GM19438 (cell line): ENCODE measurements around the gene TTC34.
"Not testable (repeated sequence)": the region's sequence is repeated elsewhere in the genome, so short reads cannot be mapped to it uniquely, and the experiment has no call there.

Experiments
- ATAC-seq: cut with Tn5 transposase; IDR thresholded peaks from one replicate; pipeline ENCODE4 v1.9.1; 2021; ENCODE audit warnings: low read depth; ENCODE audit not compliant: unreplicated experiment

TTC34 gene

GRCh38 chr1:2632051-2632430 lies 169.5 kb downstream of the TTC34 start:
- no peak for ATAC-seq

- ATAC-seq, result no peak
These were observed 170.1 kb downstream of the TTC34 start for GRCh38 chr1:2631136-2632050.

GRCh38 chr1:2630498-2631135 lies 170.9 kb downstream of the TTC34 start:
- ATAC-seq, result no peak

GRCh38 chr1:2629627-2630497 lies 171.6 kb downstream of the TTC34 start:
- no peak for ATAC-seq

- no peak for ATAC-seq
These were observed 172.4 kb downstream of the TTC34 start for GRCh38 chr1:2628933-2629626.

- no peak for ATAC-seq
These were observed 173.1 kb downstream of the TTC34 start for GRCh38 chr1:2628191-2628932.

GRCh38 chr1:2627746-2628145 lies 173.7 kb downstream of the TTC34 start:
- no peak for ATAC-seq

GRCh38 chr1:2625748-2626147 lies 175.7 kb downstream of the TTC34 start:
- not testable (repeated sequence) for ATAC-seq

- no peak for ATAC-seq
These were observed 176.2 kb downstream of the TTC34 start for GRCh38 chr1:2625311-2625710.

GRCh38 chr1:2624735-2625300 lies 176.7 kb downstream of the TTC34 start:
- ATAC-seq, result no peak

- no peak for ATAC-seq
These were observed 177.7 kb downstream of the TTC34 start for GRCh38 chr1:2623571-2624337.

- no peak for ATAC-seq
These were observed 183.5 kb downstream of the TTC34 start for GRCh38 chr1:2617971-2618470.

GRCh38 chr1:2614145-2614544 lies 187.3 kb downstream of the TTC34 start:
- no peak for ATAC-seq

- no peak for ATAC-seq
These were observed 188.7 kb downstream of the TTC34 start for GRCh38 chr1:2612591-2613365.

GRCh38 chr1:2611621-2612437 lies 189.7 kb downstream of the TTC34 start:
- no peak for ATAC-seq

- ATAC-seq, result no peak
These were observed 190.4 kb downstream of the TTC34 start for GRCh38 chr1:2611031-2611501.
